GM12892 (cell line): Measurements from ENCODE around the gene TNPO3.

Experiments used
- POLR2AphosphoS5 ChIP-seq: IDR thresholded peaks from 2 replicates; pipeline ENCODE4 v1.6.1; 2011; ENCODE audit warnings: low read depth, low read length, control low read depth
- TAF1 ChIP-seq: IDR thresholded peaks from 2 replicates; pipeline ENCODE4 v1.6.1; 2011; ENCODE audit warnings: low read depth, mild to moderate bottlenecking, control low read depth, low read length, borderline replicate concordance

DNA sequence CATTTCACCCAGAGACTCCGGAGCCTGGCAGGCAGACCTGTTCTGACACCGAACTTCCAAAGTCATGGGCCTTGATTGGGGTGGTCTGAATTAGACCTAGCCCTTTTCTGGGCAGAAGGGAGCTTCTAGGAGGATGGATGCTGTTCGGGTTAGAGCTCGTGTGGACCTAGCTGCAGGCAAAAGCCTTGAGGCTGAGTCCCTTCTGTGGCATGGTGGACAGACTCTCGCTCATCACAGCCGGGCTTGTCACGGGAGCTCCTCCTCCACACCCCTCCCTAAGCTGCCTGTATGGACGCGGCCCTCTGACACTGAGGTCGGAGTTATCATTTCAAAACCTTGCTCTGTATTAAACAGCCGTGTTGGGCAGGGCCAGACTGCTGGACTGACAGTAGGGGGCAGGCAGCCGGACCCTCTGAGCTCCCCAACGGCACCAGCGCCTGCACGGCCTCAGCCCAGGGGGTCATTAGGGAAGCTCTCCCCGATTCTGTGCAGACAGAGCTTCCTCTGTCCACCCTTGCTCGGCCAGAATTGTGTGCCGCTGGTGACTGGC, 115.0 kb downstream of the TNPO3 start:
- TF ChIP-seq TAF1 (no peak), POLR2AphosphoS5 (peak; percentile 68)
